Esophagus muscularis mucosa (tissue), 4 donors: ENCODE data around the gene KCNK2. TPM values are rescaled to one million over a fixed set of nuclear protein-coding genes. Genes with fewer than 3 reads are reported as not detected.

Experiments used
- DNase-seq: peaks from one replicate; pipeline ENCODE4 v3.0.0-alpha.2; 2017; ENCODE audit errors: extremely low spot score
- H3K27ac ChIP-seq, 4 donors: fragments of 200-600 bp; sonication (generic); replicated peaks in 1 of 4; 1 replicate in 3 of 4; 2 replicates in 1 of 4; pipeline ENCODE4 v1.5.1; 2016 to 2019; ENCODE audit warnings: mild to moderate bottlenecking in 1 of 4
- H3K27me3 ChIP-seq, 4 donors: fragments of 200-600 bp; sonication (generic); one replicate each; pipeline versions ENCODE4 v1.5.1 to v1.6.0; 2016 to 2019
- H3K36me3 ChIP-seq, 4 donors: fragments of 200-600 bp; sonication (generic); one replicate each; pipeline ENCODE4 v1.5.1; 2016 to 2019
- H3K4me1 ChIP-seq, 4 donors: fragments of 200-600 bp; sonication (generic); one replicate each; pipeline ENCODE4 v1.5.1; 2016 to 2019
- H3K4me3 ChIP-seq, 4 donors: fragments of 200-600 bp; sonication (generic); 1 replicate in 2 of 4; 2 replicates in 2 of 4; pipeline ENCODE4 v1.5.1; 2016 to 2019; ENCODE audit warnings: mild to moderate bottlenecking in 4 of 4, moderate library complexity in 1 of 4
- H3K9me3 ChIP-seq, 4 donors: fragments of 200-600 bp; sonication (generic); 1 replicate in 3 of 4; 2 replicates in 1 of 4; pipeline ENCODE4 v1.5.1; 2016 to 2019
- EP300 ChIP-seq: sonication (generic); formaldehyde crosslinking; IDR thresholded peaks from one replicate; pipeline ENCODE4 v1.6.1; 2017; ENCODE audit warnings: antibody characterized with exemption
- POLR2A ChIP-seq: fragments of 450-650 bp; IDR thresholded peaks from one replicate; pipeline ENCODE4 v1.6.1; 2017; ENCODE audit warnings: antibody characterized with exemption, moderate library complexity, mild to moderate bottlenecking, low read depth
- POLR2AphosphoS5 ChIP-seq, 2 donors: sonication (generic); formaldehyde crosslinking; IDR thresholded peaks; one replicate each; pipeline ENCODE4 v1.6.1; 2017; ENCODE audit warnings: antibody characterized with exemption in 2 of 2
- WGBS: methylation state at CpG from one replicate; pipeline ENCODE4 v1.1.5; 2018; 5-methylcytosine and 5-hydroxymethylcytosine counted together
- intact Hi-C: fragments of 100-400 bp; cut with DNase I; formaldehyde crosslinking; loops from one replicate; pipeline ENCODE4 v1.15.1; 2023
- total RNA-seq, 4 donors: library from RNA; depleted of rRNA; stranded (reverse); fragments of >200 nt; gene quantifications; one replicate each; pipeline versions ENCODE4 v1.1.0 to v1.2.1, GENCODE V29; 2016
- TF ChIP-seq, protein P1 (sequence below), 3 experiments: fragments of 200-600 bp in 2 of 3; fragments of 450-650 bp in 1 of 3; sonication (generic) in 2 of 3; IDR thresholded peaks; one replicate each; pipeline ENCODE4 v1.5.1; 2017 to 2019; ENCODE audit warnings: antibody characterized with exemption in 3 of 3, mild to moderate bottlenecking in 2 of 3, moderate library complexity in 1 of 3

KCNK2 gene
- total RNA-seq, 4 donors from 2014 or later, result 0.57 to 3.3 (median 2.8) TPM

DNA sequence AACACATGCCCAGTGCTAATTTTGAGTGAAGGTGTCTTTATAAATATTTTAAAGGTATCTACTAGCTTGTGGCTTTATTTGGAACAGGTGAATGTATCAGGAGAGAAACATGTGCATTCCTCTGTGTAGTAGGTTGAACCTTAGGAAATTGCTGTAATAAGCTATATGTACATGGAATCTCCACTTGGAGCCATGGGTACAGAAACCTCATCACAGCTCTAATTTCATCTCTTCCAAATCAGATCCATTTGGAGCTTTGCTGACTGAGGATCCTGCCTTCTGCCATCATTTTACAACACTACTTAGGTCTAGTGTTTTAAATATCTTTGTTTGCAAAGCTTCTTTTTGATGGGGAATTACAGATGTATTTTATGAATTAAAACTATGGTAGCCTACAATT is 2.1 kb downstream of the KCNK2 start:
- no peak overlapping the region for H3K27ac ChIP-seq
- H3K4me1 ChIP-seq, result peaks cover 0 to 17% (median 14%) of the 10 kb centered on the region in 4 donors
- intact Hi-C loops, result no loop called here
- TF ChIP-seq, protein P1, sequence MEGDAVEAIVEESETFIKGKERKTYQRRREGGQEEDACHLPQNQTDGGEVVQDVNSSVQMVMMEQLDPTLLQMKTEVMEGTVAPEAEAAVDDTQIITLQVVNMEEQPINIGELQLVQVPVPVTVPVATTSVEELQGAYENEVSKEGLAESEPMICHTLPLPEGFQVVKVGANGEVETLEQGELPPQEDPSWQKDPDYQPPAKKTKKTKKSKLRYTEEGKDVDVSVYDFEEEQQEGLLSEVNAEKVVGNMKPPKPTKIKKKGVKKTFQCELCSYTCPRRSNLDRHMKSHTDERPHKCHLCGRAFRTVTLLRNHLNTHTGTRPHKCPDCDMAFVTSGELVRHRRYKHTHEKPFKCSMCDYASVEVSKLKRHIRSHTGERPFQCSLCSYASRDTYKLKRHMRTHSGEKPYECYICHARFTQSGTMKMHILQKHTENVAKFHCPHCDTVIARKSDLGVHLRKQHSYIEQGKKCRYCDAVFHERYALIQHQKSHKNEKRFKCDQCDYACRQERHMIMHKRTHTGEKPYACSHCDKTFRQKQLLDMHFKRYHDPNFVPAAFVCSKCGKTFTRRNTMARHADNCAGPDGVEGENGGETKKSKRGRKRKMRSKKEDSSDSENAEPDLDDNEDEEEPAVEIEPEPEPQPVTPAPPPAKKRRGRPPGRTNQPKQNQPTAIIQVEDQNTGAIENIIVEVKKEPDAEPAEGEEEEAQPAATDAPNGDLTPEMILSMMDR (IDR thresholded peaks at IDR 0.05), result no peak
- no peak for TF ChIP-seq POLR2AphosphoS5 (IDR thresholded peaks at IDR 0.05)
- TF ChIP-seq EP300, result no peak
- no peak for TF ChIP-seq POLR2A
- no peak for DNase-seq
- no peaks in the 10 kb centered on the region for H3K36me3 ChIP-seq
- H3K4me3 ChIP-seq, result no peak overlapping the region
- H3K9me3 ChIP-seq, result no peaks in the 10 kb centered on the region
- H3K27me3 ChIP-seq, result peaks cover 0 to 57% (median 6%) of the 10 kb centered on the region in 4 donors

DNA sequence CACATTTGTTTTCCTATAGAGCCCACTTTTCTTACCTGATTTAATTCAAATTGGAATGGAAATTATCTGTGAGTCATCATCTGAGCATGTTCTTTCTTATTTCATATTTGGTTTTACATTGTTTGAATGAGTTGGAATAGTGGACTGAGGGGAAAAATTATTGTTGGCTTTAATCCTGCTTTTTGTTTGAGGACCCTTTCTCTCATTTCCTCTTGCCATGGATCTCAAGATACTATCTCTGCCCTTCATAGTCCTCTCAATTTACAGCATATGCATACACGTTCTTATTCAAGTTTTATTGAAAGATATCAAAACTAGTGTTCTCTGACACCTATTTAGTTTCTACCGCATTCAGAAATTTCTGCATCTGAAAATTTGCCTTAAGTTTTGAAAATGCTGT is 5.1 kb downstream of the KCNK2 start:
- Histone ChIP-seq H3K4me3 (no peak overlapping the region), H3K27me3 (peaks cover 0 to 47% (median 3%) of the 10 kb centered on the region in 4 donors)
- WGBS, result 81% methylated on average over 2 of the region's 2 CpGs

DNA sequence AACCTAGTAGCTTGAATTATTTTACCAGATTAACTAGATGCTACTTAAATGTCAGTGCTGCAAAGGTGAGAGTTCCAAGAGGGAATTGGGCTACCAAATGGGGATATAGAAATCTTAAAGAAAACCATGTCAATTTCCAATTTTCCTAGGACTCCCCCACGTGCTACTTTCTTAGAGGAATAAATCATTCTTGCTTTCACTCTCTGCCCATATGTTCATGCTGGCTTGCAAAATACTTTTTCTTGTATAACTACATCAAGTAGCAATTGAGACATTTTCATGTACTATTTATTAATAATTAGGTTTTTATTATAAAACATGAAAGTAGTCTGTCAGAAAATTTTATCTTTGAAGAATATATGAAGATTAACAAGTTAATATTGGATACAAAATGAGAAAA is 11.8 kb downstream of the KCNK2 start:
- intact Hi-C loops, result no loop called here
- Histone ChIP-seq H3K4me1 (no peaks in the 10 kb centered on the region), H3K27ac (no peak overlapping the region), H3K27me3 (peaks cover 0 to 8% (median 0%) of the 10 kb centered on the region in 4 donors), H3K36me3 (no peaks in the 10 kb centered on the region), H3K9me3 (no peaks in the 10 kb centered on the region), H3K4me3 (no peak overlapping the region)
- DNase-seq, result no peak
- 17% methylated on average over 1 of the region's 1 CpG for WGBS
- TF ChIP-seq EP300 (no peak), POLR2AphosphoS5 (IDR thresholded peaks at IDR 0.05) (no peak), POLR2A (no peak)
- TF ChIP-seq, protein P1 (IDR thresholded peaks at IDR 0.05), result no peak

More for the DNA sequence above, 5.1 kb downstream of the KCNK2 start:
- no peak overlapping the region for H3K27ac ChIP-seq
- no peaks in the 10 kb centered on the region for H3K9me3 ChIP-seq
- TF ChIP-seq POLR2A (no peak), EP300 (no peak), POLR2AphosphoS5 (IDR thresholded peaks at IDR 0.05) (no peak)
- TF ChIP-seq, protein P1 (IDR thresholded peaks at IDR 0.05), result no peak
- H3K4me1 ChIP-seq, result peaks cover 0 to 10% (median 8%) of the 10 kb centered on the region in 4 donors
- no peaks in the 10 kb centered on the region for H3K36me3 ChIP-seq
- DNase-seq, result no peak
- intact Hi-C loops, result no loop called here

DNA sequence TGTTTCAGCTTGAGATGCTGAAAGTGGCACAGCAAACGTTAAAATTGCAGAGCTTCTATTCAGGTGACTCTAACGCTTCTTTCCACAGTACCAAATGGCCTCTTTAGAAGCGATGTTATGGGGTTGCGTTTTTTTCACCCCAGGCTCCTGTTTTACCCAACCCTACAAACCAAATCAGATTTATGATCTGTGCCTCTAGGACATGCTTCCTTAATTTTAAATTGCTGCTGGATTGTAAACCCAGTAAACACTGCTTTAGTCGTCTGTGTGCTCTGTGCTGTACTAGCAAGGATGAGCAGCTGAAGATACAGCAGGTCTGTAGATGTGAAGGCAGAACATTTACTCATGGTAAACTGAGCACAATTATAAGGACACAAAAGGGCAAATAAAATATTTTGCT is 13.0 kb downstream of the KCNK2 start:
- TF ChIP-seq POLR2A, result no peak
- TF ChIP-seq POLR2AphosphoS5 (IDR thresholded peaks at IDR 0.05), result no peak
- TF ChIP-seq, protein P1 (IDR thresholded peaks at IDR 0.05), result no peak
- no peak for TF ChIP-seq EP300
- Histone ChIP-seq H3K9me3 (no peaks in the 10 kb centered on the region), H3K4me3 (no peak overlapping the region), H3K27ac (no peak overlapping the region), H3K36me3 (no peaks in the 10 kb centered on the region), H3K4me1 (no peaks in the 10 kb centered on the region), H3K27me3 (peaks cover 0 to 14% (median 0%) of the 10 kb centered on the region in 4 donors)
- 75% methylated on average over 5 of the region's 5 CpGs for WGBS
- no peak for DNase-seq
- intact Hi-C loops, result no loop called here

DNA sequence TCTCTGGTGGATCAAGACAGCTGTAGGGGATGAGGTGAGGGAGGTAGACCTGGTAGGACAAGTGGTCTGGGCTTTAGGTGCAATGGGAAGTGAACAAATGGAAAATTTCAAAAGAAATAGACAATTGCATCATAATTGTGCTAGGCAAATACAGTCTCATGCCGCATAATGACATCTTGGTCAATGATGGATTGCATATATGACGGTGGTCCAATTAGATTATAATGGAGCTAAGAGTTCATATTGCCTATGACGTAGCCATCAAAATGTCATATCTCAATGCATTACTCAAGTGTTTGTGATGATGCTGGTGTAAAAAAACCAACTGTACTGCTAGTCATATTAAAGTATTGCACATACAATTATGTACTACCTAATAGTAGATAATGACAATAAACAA is 19.0 kb downstream of the KCNK2 start:
- H3K36me3 ChIP-seq, result no peaks in the 10 kb centered on the region
- WGBS, result 78% methylated on average over 3 of the region's 3 CpGs
- DNase-seq, result no peak
- no peaks in the 10 kb centered on the region for H3K4me1 ChIP-seq
- TF ChIP-seq POLR2AphosphoS5 (IDR thresholded peaks at IDR 0.05) (no peak), EP300 (no peak), POLR2A (no peak)
- TF ChIP-seq, protein P1 (IDR thresholded peaks at IDR 0.05), result no peak
- no peak overlapping the region for H3K27ac ChIP-seq
- H3K9me3 ChIP-seq, result peaks cover 0 to 2% (median 0%) of the 10 kb centered on the region in 4 donors
- intact Hi-C loops, result no loop called here
- no peak overlapping the region for H3K4me3 ChIP-seq
- H3K27me3 ChIP-seq, result peaks cover 0 to 6% (median 0%) of the 10 kb centered on the region in 4 donors
